PC-3 (cell line): ENCODE data around the gene NLGN2. TPM values are rescaled to one million over a fixed set of nuclear protein-coding genes. Genes with fewer than 3 reads are reported as not detected.

Experiments
- ATAC-seq: fragments of 200-7000 bp; cut with Tn5 transposase; 2 replicates; pipeline ENCODE4 v1.9.1; 2020; ENCODE audit warnings: mild to moderate bottlenecking, moderate library complexity
- BruUV-seq: library from RNA; stranded (reverse); fragments of 400-500 nt; replicated peaks from 2 replicates; lab custom pipeline; 2021; lab: Mats Ljungman, UMichigan
- CTCF ChIA-PET: fragments of 300-600 bp; sonication (Branson Sonifier 250); formaldehyde crosslinking; loops from one replicate; lab custom pipeline; 2022; ENCODE audit warnings: antibody characterized with exemption; lab: Charles Lee
- POLR2A ChIA-PET: fragments of 300-600 bp; sonication (Branson Sonifier 250); formaldehyde crosslinking; loops from one replicate; lab custom pipeline; 2022; ENCODE audit warnings: antibody characterized with exemption; ENCODE audit not compliant: unreplicated experiment; lab: Charles Lee
- DNase-seq: peaks from one replicate; pipeline ENCODE4 v3.0.0-alpha.2; 2015
- H2AFZ ChIP-seq: fragments of 300-600 bp; sonication (generic); 2 replicates; pipeline ENCODE4 v1.6.0; 2016; ENCODE audit warnings: antibody characterized with exemption, low read length
- H3F3A ChIP-seq: fragments of 300-600 bp; sonication (generic); one replicate; pipeline ENCODE4 v1.6.0; 2017; ENCODE audit warnings: antibody characterized with exemption, low read length, control low read depth, mild to moderate bottlenecking; ENCODE audit not compliant: unreplicated experiment
- H3K27ac ChIP-seq: fragments of 300-600 bp; sonication (generic); 2 replicates; pipeline ENCODE4 v1.5.1; 2016; ENCODE audit warnings: mild to moderate bottlenecking, low read length
- H3K27me3 ChIP-seq: fragments of 300-600 bp; sonication (generic); 2 replicates; pipeline ENCODE4 v1.6.1; 2016; ENCODE audit warnings: low read length, mixed read lengths
- H3K36me3 ChIP-seq: fragments of 300-600 bp; sonication (generic); 2 replicates; pipeline ENCODE4 v1.6.1; 2016; ENCODE audit warnings: low read depth, mixed run types, low read length, mixed read lengths
- H3K4me1 ChIP-seq: fragments of 300-600 bp; sonication (generic); 2 replicates; pipeline ENCODE4 v1.5.1; 2016; ENCODE audit warnings: low read length; ENCODE audit not compliant: insufficient read depth
- H3K4me2 ChIP-seq: fragments of 300-600 bp; sonication (generic); 2 replicates; pipeline ENCODE4 v1.6.0; 2016; ENCODE audit warnings: low read length
- H3K4me3 ChIP-seq: fragments of 300-600 bp; sonication (generic); 2 replicates; pipeline ENCODE4 v1.5.1; 2016; ENCODE audit warnings: mild to moderate bottlenecking, low read length, mixed read lengths
- H3K79me2 ChIP-seq: fragments of 300-600 bp; sonication (generic); 2 replicates; pipeline ENCODE4 v1.6.1; 2017; ENCODE audit warnings: low read length, mixed read lengths
- H3K9ac ChIP-seq: fragments of 300-600 bp; sonication (generic); 2 replicates; pipeline ENCODE4 v1.6.0; 2016; ENCODE audit warnings: mild to moderate bottlenecking, low read length
- H3K9me2 ChIP-seq: fragments of 300-600 bp; sonication (generic); replicated peaks from 2 replicates; pipeline ENCODE4 v1.6.1; 2016; ENCODE audit warnings: mixed run types, low read length, mixed read lengths
- H3K9me3 ChIP-seq: fragments of 300-600 bp; sonication (generic); 2 replicates; pipeline ENCODE4 v1.6.1; 2016; ENCODE audit warnings: low read length, mixed read lengths
- H4K20me1 ChIP-seq: fragments of 300-600 bp; sonication (generic); 2 replicates; pipeline ENCODE4 v1.6.1; 2016; ENCODE audit warnings: low read length, mixed read lengths
- EZH2 ChIP-seq: fragments of 300-600 bp; sonication (generic); IDR thresholded peaks from one replicate; pipeline ENCODE4 v1.6.1; 2017; ENCODE audit warnings: antibody characterized with exemption, mild to moderate bottlenecking, low read length; ENCODE audit not compliant: unreplicated experiment
- EZH2phosphoT487 ChIP-seq: fragments of 300-600 bp; sonication (generic); IDR thresholded peaks from 2 replicates; pipeline ENCODE4 v1.6.1; 2018; ENCODE audit warnings: mild to moderate bottlenecking, antibody characterized with exemption, low read length, borderline replicate concordance
- intact Hi-C: fragments of 100-400 bp; cut with micrococcal nuclease; formaldehyde crosslinking; loops from 2 replicates; pipeline ENCODE4 v1.9.0; 2023
- total RNA-seq: library from RNA; depleted of rRNA; stranded (reverse); fragments of >200 nt; gene quantifications from 2 replicates; pipeline ENCODE4 v1.2.3, GENCODE V29; 2014
- TF ChIP-seq, protein P1 (sequence below): fragments of 300-600 bp; sonication (generic); conservative IDR thresholded peaks from 2 replicates; pipeline ENCODE4 v1.5.1; 2017; ENCODE audit warnings: antibody characterized with exemption, low read depth, mild to moderate bottlenecking, low read length

NLGN2 gene
- total RNA-seq, 1 experiment from 2014 or later: 7.4 TPM

GRCh38 chr17:7435676-7436555, 28.3 kb downstream of the NLGN2 start:
- H3K27ac ChIP-seq: peak overlapping the region; percentile 40
- ATAC-seq (peak; percentile 11), DNase-seq (peak; percentile 38)
- H3K4me1 ChIP-seq: peaks cover 4% of the 10 kb centered on the region; the same call in 1 of the 2 replicates
- POLR2A ChIA-PET: interaction anchor here (0.6 kb wide), 2 partner anchors 33 to 125 kb away, joined by 3 to 6 read pairs; no protein-coding TSS in a partner anchor
- H4K20me1 ChIP-seq: no peaks in the 10 kb centered on the region
- no peaks in the 10 kb centered on the region for H3K9me3 ChIP-seq
- H3K79me2 ChIP-seq: 0 out of 2 replicates have a peak, but pooled peaks cover 5% of the 10 kb centered on the region
- H2AFZ ChIP-seq: peak overlapping the region; percentile 46
- CTCF ChIA-PET: interaction anchor here (1.0 to 1.7 kb wide), 3 partner anchors 42 to 125 kb away, joined by 3 to 6 read pairs (median 6); no protein-coding TSS in a partner anchor
- BruUV-seq: TSS peak; percentile 70
- no peaks in the 10 kb centered on the region for H3K27me3 ChIP-seq
- no peaks in the 10 kb centered on the region for H3K9me2 ChIP-seq
- intact Hi-C loops: loop anchor here (1.0 to 5.0 kb wide), 4 partner anchors 32 to 251 kb away; partner anchors contain the start of genes KCTD11, POLR2A, TMEM256 and TP53
- H3K36me3 ChIP-seq: no peaks in the 10 kb centered on the region
- TF ChIP-seq EZH2phosphoT487 (no peak), EZH2 (no peak)
- TF ChIP-seq, protein P1, sequence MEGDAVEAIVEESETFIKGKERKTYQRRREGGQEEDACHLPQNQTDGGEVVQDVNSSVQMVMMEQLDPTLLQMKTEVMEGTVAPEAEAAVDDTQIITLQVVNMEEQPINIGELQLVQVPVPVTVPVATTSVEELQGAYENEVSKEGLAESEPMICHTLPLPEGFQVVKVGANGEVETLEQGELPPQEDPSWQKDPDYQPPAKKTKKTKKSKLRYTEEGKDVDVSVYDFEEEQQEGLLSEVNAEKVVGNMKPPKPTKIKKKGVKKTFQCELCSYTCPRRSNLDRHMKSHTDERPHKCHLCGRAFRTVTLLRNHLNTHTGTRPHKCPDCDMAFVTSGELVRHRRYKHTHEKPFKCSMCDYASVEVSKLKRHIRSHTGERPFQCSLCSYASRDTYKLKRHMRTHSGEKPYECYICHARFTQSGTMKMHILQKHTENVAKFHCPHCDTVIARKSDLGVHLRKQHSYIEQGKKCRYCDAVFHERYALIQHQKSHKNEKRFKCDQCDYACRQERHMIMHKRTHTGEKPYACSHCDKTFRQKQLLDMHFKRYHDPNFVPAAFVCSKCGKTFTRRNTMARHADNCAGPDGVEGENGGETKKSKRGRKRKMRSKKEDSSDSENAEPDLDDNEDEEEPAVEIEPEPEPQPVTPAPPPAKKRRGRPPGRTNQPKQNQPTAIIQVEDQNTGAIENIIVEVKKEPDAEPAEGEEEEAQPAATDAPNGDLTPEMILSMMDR: peak; percentile 32; the same call in 1 of the 2 replicates
- H3K4me2 ChIP-seq: peak overlapping the region; percentile 85
- peak overlapping the region; percentile 70 for H3K9ac ChIP-seq
- peak overlapping the region; percentile 71 for H3K4me3 ChIP-seq
- no peaks in the 10 kb centered on the region for H3F3A ChIP-seq

DNA sequence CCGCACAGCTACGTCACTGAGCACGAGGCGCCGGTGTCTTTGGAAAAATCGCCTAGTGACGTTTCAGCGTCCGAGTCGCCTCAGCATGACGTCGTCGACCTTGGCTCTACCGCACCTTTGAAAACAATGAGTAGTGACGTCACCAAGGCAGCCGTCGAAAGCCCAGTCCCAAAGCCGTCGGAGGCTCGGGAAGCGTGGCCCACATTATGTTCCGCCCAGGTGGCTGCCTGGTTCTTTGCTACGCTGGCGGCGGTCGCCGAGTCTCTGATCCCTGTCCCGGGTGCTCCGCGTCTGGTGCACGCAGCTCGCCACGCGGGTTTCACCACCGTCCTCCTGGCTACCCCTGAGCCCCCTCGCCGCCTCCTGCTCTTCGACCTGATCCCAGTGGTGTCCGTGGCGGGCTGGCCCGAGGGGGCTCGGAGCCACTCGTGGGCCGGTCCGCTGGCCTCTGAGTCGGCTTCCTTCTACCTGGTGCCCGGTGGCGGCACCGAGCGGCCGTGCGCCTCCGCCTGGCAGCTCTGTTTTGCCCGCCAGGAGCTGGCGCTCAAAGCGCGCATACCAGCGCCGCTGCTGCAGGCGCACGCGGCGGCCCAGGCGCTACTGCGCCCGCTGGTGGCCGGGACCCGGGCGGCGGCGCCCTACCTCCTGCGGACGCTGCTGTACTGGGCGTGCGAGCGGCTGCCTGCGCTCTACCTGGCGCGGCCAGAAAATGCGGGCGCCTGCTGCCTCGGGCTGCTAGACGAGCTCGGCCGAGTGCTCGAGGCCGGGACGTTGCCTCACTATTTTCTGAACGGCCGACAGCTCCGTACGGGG, 29.1 kb downstream of the NLGN2 start:
- peaks cover 4% of the 10 kb centered on the region; the same call in 1 of the 2 replicates for H3K4me1 ChIP-seq
- no peak for TF ChIP-seq EZH2phosphoT487
- TF ChIP-seq EZH2: no peak
- TF ChIP-seq, protein P1: peak; percentile 70
- H3K79me2 ChIP-seq: 0 out of 2 replicates have a peak, but pooled peaks cover 5% of the 10 kb centered on the region
- BruUV-seq: no TSS peak
- intact Hi-C loops: loop anchor here (5.0 kb wide), 2 partner anchors 84 to 251 kb away; partner anchors contain the start of genes KCTD11, TP53 and WRAP53
- peak overlapping the region; percentile 71 for H3K4me3 ChIP-seq
- H4K20me1 ChIP-seq: no peaks in the 10 kb centered on the region
- no peaks in the 10 kb centered on the region for H3K27me3 ChIP-seq
- ChIA-PET POLR2A (no interaction called here), CTCF (interaction anchor here (0.6 to 1.7 kb wide), 6 partner anchors 33 to 178 kb away, joined by 3 to 9 read pairs (median 4); partner anchors contain the start of gene TMEM256)
- H3K9ac ChIP-seq: peak overlapping the region; percentile 70
- H3K36me3 ChIP-seq: no peaks in the 10 kb centered on the region
- ATAC-seq: peak; percentile 72
- no peaks in the 10 kb centered on the region for H3K9me3 ChIP-seq
- H3K9me2 ChIP-seq: no peaks in the 10 kb centered on the region
- no peaks in the 10 kb centered on the region for H3F3A ChIP-seq
- H3K4me2 ChIP-seq: peak overlapping the region; percentile 85
- H3K27ac ChIP-seq: peak overlapping the region; percentile 40
- peak overlapping the region; percentile 57 for H2AFZ ChIP-seq
- peak; percentile 89 for DNase-seq
